Endothelial cell (in vitro differentiated cells): ENCODE measurements around the gene NKD1. TPM values are rescaled to one million over a fixed set of nuclear protein-coding genes. Genes with fewer than 3 reads are reported as not detected.

Source experiments
- DNase-seq: peaks from one replicate; pipeline ENCODE4 v3.0.0; 2021; ENCODE audit warnings: low spot score
- H3K27ac Mint-ChIP-seq: one replicate; pipeline ENCODE4 v1.8.0; 2021; ENCODE audit warnings: mixed read lengths, inconsistent platforms; ENCODE audit not compliant: unreplicated experiment
- H3K27me3 Mint-ChIP-seq: one replicate; pipeline ENCODE4 v1.8.0; 2021; ENCODE audit warnings: mild to moderate bottlenecking, moderate library complexity, mixed read lengths, inconsistent platforms; ENCODE audit not compliant: unreplicated experiment
- H3K36me3 Mint-ChIP-seq: one replicate; pipeline ENCODE4 v1.8.0; 2021; ENCODE audit warnings: mild to moderate bottlenecking, low read depth, mixed read lengths, inconsistent platforms; ENCODE audit not compliant: unreplicated experiment
- H3K4me1 Mint-ChIP-seq: one replicate; pipeline ENCODE4 v1.8.0; 2021; ENCODE audit warnings: mild to moderate bottlenecking, mixed read lengths, inconsistent platforms; ENCODE audit not compliant: unreplicated experiment
- H3K4me3 Mint-ChIP-seq: one replicate; pipeline ENCODE4 v1.8.0; 2021; ENCODE audit warnings: mild to moderate bottlenecking, mixed read lengths, inconsistent platforms; ENCODE audit not compliant: unreplicated experiment
- H3K9me3 Mint-ChIP-seq: one replicate; pipeline ENCODE4 v1.8.0; 2021; ENCODE audit warnings: mixed read lengths, inconsistent platforms; ENCODE audit not compliant: unreplicated experiment
- total RNA-seq: library from RNA; stranded (reverse); fragmentation: NEBNext Ultra II Directional; extraction: Animal tissue kit (Norgen Biotek cat#: 25700); gene quantifications from one replicate; pipeline ENCODE4 v1.2.1, GENCODE V29; 2021; ENCODE audit not compliant: unreplicated experiment
- TF ChIP-seq, protein P1 (sequence below): fragments of 200-600 bp; sonication (generic); IDR thresholded peaks from one replicate; pipeline ENCODE4 v1.5.0; 2021; ENCODE audit warnings: antibody characterized with exemption; ENCODE audit not compliant: unreplicated experiment

NKD1 gene
- total RNA-seq, 1 donor from 2014 or later: 2.4 TPM

DNA sequence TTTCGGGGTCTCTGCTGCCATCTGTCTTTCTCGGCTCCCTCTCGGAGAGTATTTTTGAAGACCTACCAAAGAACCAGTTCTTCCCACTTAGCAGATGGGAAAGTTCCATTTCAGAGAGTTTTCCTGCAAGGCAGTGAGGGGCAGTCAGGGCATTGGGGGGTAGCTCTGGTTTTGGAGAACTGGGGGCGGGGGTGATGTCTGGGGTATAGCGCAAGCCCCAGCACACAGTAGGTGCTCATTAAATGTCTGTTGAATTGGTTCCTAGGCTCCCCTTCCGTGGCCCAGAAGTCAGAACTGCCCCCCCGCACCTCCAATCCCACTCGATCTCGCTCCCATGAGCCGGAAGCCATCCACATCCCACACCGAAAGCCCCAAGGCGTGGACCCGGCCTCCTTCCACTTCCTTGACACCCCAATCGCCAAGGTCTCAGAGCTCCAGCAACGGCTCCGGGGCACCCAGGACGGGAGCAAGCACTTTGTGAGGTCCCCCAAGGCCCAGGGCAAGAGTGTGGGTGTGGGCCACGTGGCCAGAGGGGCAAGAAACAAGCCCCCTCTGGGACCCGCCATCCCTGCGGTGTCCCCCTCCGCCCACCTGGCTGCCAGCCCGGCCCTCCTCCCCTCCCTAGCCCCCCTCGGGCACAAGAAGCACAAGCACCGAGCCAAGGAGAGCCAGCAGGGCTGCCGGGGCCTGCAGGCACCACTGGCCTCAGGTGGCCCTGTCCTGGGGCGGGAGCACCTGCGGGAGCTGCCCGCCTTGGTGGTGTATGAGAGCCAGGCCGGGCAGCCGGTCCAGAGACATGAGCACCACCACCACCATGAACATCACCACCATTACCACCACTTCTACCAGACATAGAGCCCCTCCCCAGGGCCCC, 85.0 kb downstream of the NKD1 start:
- no peak overlapping the region for H3K27ac Mint-ChIP-seq
- H3K36me3 Mint-ChIP-seq: no peaks in the 10 kb centered on the region
- peaks cover 2% of the 10 kb centered on the region for H3K27me3 Mint-ChIP-seq

DNA sequence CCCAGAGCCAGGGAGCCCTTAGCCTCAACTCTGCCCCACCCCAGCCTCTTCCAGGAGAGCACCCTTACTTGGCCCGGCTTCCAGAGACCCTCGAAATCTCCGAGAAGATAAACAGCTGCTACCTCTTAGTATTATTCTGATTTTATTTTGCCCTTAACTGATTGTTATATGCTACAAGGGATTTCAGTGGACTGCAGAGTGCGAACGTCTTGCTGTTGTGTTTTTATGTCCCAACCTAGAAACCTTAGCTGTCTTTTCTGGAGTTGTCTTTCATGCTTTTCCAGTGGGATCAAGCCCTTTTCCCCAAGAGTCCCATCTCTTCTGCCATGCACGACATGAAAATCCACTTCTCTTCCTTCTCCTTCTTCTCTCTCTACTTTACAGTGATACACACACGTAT, 85.9 kb downstream of the NKD1 start:
- Mint-ChIP-seq H3K4me3 (no peak overlapping the region), H3K9me3 (no peaks in the 10 kb centered on the region), H3K36me3 (no peaks in the 10 kb centered on the region), H3K27ac (no peak overlapping the region), H3K4me1 (peaks cover 7% of the 10 kb centered on the region), H3K27me3 (peaks cover 2% of the 10 kb centered on the region)
- TF ChIP-seq, protein P1, sequence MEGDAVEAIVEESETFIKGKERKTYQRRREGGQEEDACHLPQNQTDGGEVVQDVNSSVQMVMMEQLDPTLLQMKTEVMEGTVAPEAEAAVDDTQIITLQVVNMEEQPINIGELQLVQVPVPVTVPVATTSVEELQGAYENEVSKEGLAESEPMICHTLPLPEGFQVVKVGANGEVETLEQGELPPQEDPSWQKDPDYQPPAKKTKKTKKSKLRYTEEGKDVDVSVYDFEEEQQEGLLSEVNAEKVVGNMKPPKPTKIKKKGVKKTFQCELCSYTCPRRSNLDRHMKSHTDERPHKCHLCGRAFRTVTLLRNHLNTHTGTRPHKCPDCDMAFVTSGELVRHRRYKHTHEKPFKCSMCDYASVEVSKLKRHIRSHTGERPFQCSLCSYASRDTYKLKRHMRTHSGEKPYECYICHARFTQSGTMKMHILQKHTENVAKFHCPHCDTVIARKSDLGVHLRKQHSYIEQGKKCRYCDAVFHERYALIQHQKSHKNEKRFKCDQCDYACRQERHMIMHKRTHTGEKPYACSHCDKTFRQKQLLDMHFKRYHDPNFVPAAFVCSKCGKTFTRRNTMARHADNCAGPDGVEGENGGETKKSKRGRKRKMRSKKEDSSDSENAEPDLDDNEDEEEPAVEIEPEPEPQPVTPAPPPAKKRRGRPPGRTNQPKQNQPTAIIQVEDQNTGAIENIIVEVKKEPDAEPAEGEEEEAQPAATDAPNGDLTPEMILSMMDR: no peak
- DNase-seq: no peak

More for the DNA sequence above, 85.0 kb downstream of the NKD1 start:
- Mint-ChIP-seq H3K4me1 (peaks cover 7% of the 10 kb centered on the region), H3K9me3 (no peaks in the 10 kb centered on the region), H3K4me3 (no peak overlapping the region)
- DNase-seq: no peak
- TF ChIP-seq, protein P1: no peak

DNA sequence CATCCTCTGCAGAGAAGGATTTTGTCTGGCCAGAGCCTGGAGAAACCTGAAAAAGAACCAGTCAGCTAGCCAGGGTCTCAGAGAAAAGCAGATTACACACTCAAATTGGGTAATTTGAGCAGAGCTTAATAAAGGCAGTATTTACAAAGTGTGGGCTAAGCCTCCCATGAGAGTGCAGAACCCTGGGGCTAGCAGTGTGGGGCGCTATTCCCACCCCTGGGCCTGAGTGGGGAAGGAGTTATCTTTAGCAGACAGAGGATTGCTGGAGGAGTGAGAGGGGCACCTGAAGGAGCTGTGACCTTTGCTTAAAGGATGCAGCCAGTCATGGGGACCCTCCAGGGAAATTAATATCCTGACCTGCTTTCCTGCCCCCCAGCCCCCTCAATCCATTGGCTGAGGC, 86.8 kb downstream of the NKD1 start:
- no peak overlapping the region for H3K4me3 Mint-ChIP-seq
- H3K36me3 Mint-ChIP-seq: no peaks in the 10 kb centered on the region
- H3K9me3 Mint-ChIP-seq: no peaks in the 10 kb centered on the region
- H3K27ac Mint-ChIP-seq: no peak overlapping the region
- DNase-seq: no peak
- TF ChIP-seq, protein P1: no peak
- peaks cover 4% of the 10 kb centered on the region for H3K27me3 Mint-ChIP-seq
- H3K4me1 Mint-ChIP-seq: peaks cover 5% of the 10 kb centered on the region

DNA sequence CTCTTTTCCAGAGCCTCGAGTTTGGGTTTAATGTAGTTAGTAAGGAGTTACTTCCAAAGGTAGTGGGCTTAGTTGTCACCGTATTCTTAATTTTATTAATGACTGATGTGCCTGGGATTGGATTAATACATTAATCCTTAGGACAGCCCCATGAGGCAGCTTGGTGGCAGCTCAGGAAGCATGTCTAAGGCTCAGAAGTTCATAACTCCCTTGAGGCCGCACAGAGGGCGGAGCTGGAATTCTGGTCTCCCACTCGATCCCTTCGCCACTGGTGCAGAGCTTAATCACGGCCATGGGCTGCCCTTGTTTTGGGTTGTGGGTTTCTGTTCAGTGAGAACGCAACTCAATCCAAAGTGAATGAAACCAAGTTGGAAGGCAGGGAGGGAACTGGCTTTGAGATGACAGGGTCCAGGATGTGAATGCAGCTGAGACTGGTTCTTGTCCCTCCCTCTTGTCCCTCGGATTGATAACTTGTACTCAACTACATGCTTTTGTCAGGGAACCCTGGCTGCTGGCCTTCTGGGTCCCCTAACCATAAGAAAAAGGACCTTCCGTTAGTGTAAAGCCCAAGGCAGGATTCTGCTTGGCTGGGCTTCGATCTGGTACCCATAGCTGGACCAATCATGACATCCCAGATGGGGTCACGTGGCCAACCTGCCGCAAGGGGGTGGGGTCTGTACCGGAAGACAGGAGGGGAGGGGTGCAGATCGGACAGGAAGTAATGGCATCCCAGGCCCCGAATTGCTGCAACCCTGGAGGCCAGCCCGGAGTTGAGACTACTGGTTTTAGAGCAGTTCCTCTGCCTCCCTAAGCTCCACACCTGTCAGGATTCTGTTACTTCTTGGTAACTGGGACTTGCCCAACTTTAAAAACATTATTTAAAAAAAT, 87.6 kb downstream of the NKD1 start:
- H3K9me3 Mint-ChIP-seq: no peaks in the 10 kb centered on the region
- no peaks in the 10 kb centered on the region for H3K36me3 Mint-ChIP-seq
- DNase-seq: no peak
- no peak overlapping the region for H3K27ac Mint-ChIP-seq
- no peaks in the 10 kb centered on the region for H3K4me1 Mint-ChIP-seq
- peaks cover 4% of the 10 kb centered on the region for H3K27me3 Mint-ChIP-seq
- no peak overlapping the region for H3K4me3 Mint-ChIP-seq
- TF ChIP-seq, protein P1: no peak
